H1 (cell line): ENCODE results near the gene P4HB. TPM values are rescaled to one million over a fixed set of nuclear protein-coding genes. Genes with fewer than 3 reads are reported as not detected.

Source experiments
- CTCF ChIA-PET: fragments of 300-600 bp; sonication (Branson Sonifier 250); formaldehyde crosslinking; loops from one replicate; lab custom pipeline; 2021; ENCODE audit not compliant: partially characterized antibody; lab: Charles Lee
- POLR2A ChIA-PET: fragments of 300-600 bp; sonication (Branson Sonifier 250); formaldehyde crosslinking; loops from one replicate; lab custom pipeline; 2021; ENCODE audit warnings: inconsistent platforms; ENCODE audit not compliant: partially characterized antibody; lab: Charles Lee
- DNase-seq, 2 experiments: peaks; one replicate each; pipeline versions ENCODE4 v3.0.0 to v3.0.0-alpha.2; 2010 to 2022; ENCODE audit warnings: low spot score in 2 of 2, low read depth in 1 of 2, mixed read lengths in 1 of 2
- FAIRE-seq: peaks from 2 replicates; lab custom pipeline; 2011; peaks lifted over from hg19 to GRCh38; lab: Jason Lieb, UNC
- H2AFZ ChIP-seq: 2 replicates; pipeline ENCODE4 v1.8.1; 2012; ENCODE audit warnings: low read length, inconsistent platforms
- H2AK5ac ChIP-seq: 2 replicates; pipeline ENCODE4 v1.6.1; 2013; ENCODE audit warnings: low read depth, low read length
- H2BK120ac ChIP-seq: replicated peaks from 2 replicates; pipeline ENCODE3; 2013; ENCODE audit warnings: low read depth, low read length, inconsistent platforms
- H2BK12ac ChIP-seq: 2 replicates; pipeline ENCODE4 v1.6.1; 2013; ENCODE audit warnings: low read depth, low read length
- H2BK15ac ChIP-seq: 2 replicates; pipeline ENCODE4 v1.6.1; 2013; ENCODE audit warnings: low read length
- H2BK20ac ChIP-seq: 2 replicates; pipeline ENCODE4 v1.6.1; 2013; ENCODE audit warnings: low read length
- H2BK5ac ChIP-seq: 2 replicates; pipeline ENCODE4 v1.6.1; 2013; ENCODE audit warnings: low read depth, low read length
- H3K14ac ChIP-seq: 2 replicates; pipeline ENCODE4 v1.6.1; 2013; ENCODE audit warnings: inconsistent platforms; ENCODE audit not compliant: insufficient read length
- H3K18ac ChIP-seq: 2 replicates; pipeline ENCODE4 v1.6.1; 2013; ENCODE audit warnings: low read length; ENCODE audit errors: extremely low read depth
- H3K23ac ChIP-seq: 2 replicates; pipeline ENCODE4 v1.6.1; 2013; ENCODE audit warnings: inconsistent platforms; ENCODE audit not compliant: insufficient read length
- H3K23me2 ChIP-seq: 2 replicates; pipeline ENCODE4 v1.6.1; 2013; ENCODE audit warnings: low read depth, low read length
- H3K27ac ChIP-seq: 2 replicates; pipeline ENCODE4 v1.6.1; 2011; ENCODE audit warnings: low read depth, low read length, inconsistent platforms
- H3K27me3 ChIP-seq, 4 experiments: replicated peaks in 1 of 4; 1 replicate in 1 of 4; 2 replicates in 3 of 4; pipeline versions ENCODE4 v1.6.1 to v1.8.1; 2011 to 2013; ENCODE audit warnings: low read length in 3 of 4, mild to moderate bottlenecking in 3 of 4, inconsistent platforms in 2 of 4, mixed read lengths in 2 of 4, moderate library complexity in 1 of 4; ENCODE audit not compliant: control insufficient read depth in 3 of 4, insufficient read depth in 3 of 4; ENCODE audit errors: extremely low read depth in 1 of 4
- H3K36me3 ChIP-seq, 4 experiments: 2 replicates each; pipeline versions ENCODE4 v1.6.1 to v1.8.1; 2011 to 2013; ENCODE audit warnings: mild to moderate bottlenecking in 4 of 4, low read length in 3 of 4, moderate library complexity in 2 of 4, control low read depth in 1 of 4, inconsistent platforms in 1 of 4; ENCODE audit not compliant: insufficient read depth in 4 of 4, control insufficient read depth in 2 of 4
- H3K4ac ChIP-seq: replicated peaks from 2 replicates; pipeline ENCODE3; 2013; ENCODE audit warnings: low read length, low read depth, mixed read lengths, inconsistent platforms; ENCODE audit not compliant: insufficient read length
- H3K4me1 ChIP-seq, 4 experiments: replicated peaks in 1 of 4; 1 replicate in 1 of 4; 2 replicates in 3 of 4; pipeline versions ENCODE4 v1.6.1 to v1.8.1; 2011 to 2013; ENCODE audit warnings: low read length in 3 of 4, inconsistent platforms in 2 of 4, mixed read lengths in 1 of 4; ENCODE audit not compliant: insufficient read depth in 4 of 4, control insufficient read depth in 3 of 4
- H3K4me2 ChIP-seq, 2 experiments: 2 replicates each; pipeline versions ENCODE4 v1.6.1 to v1.8.1; 2011 to 2013; ENCODE audit warnings: low read depth in 2 of 2, low read length in 2 of 2, control low read depth in 1 of 2, inconsistent platforms in 1 of 2, mild to moderate bottlenecking in 1 of 2; ENCODE audit not compliant: insufficient read depth in 1 of 2
- H3K4me3 ChIP-seq, 4 experiments: fragments of 200-600, 300-600 bp in 1 of 4; sonication (generic), shearing (Covaris generic), sonication (Bioruptor Twin) in 1 of 4; 2 replicates each; pipeline versions ENCODE4 v1.5.1 to v1.8.1; 2011 to 2016; ENCODE audit warnings: low read length in 4 of 4, low read depth in 3 of 4, control low read depth in 2 of 4, inconsistent platforms in 2 of 4, mild to moderate bottlenecking in 2 of 4, mixed read lengths in 1 of 4, moderate library complexity in 1 of 4; ENCODE audit not compliant: insufficient read depth in 2 of 4; ENCODE audit errors: extremely low read depth in 1 of 4
- H3K56ac ChIP-seq: replicated peaks from 2 replicates; pipeline ENCODE3; 2013; ENCODE audit warnings: low read depth, mild to moderate bottlenecking, mixed read lengths, low read length, inconsistent platforms; ENCODE audit not compliant: insufficient read length
- H3K79me1 ChIP-seq: 2 replicates; pipeline ENCODE4 v1.6.1; 2013; ENCODE audit warnings: low read depth, low read length, control low read depth
- H3K79me2 ChIP-seq, 2 experiments: 2 replicates each; pipeline versions ENCODE4 v1.6.1 to v1.8.1; 2012 to 2013; ENCODE audit warnings: low read length in 2 of 2, mild to moderate bottlenecking in 2 of 2, inconsistent platforms in 1 of 2; ENCODE audit not compliant: insufficient read depth in 2 of 2, control insufficient read depth in 1 of 2
- H3K9ac ChIP-seq, 4 experiments: replicated peaks in 1 of 4; 1 replicate in 1 of 4; 2 replicates in 3 of 4; pipeline versions ENCODE4 v1.6.1 to v1.8.1; 2011 to 2013; ENCODE audit warnings: low read depth in 3 of 4, low read length in 3 of 4, control low read depth in 2 of 4, mild to moderate bottlenecking in 2 of 4, moderate library complexity in 2 of 4, inconsistent platforms in 1 of 4; ENCODE audit errors: extremely low read depth in 1 of 4
- H3K9me3 ChIP-seq, 2 experiments: 2 replicates each; pipeline versions ENCODE4 v1.6.1 to v1.8.1; 2012 to 2013; ENCODE audit warnings: mild to moderate bottlenecking in 2 of 2, moderate library complexity in 2 of 2, control low read depth in 1 of 2, inconsistent platforms in 1 of 2, low read depth in 1 of 2, low read length in 1 of 2, mixed read lengths in 1 of 2; ENCODE audit not compliant: insufficient read depth in 2 of 2
- H4K20me1 ChIP-seq, 2 experiments: replicated peaks in 1 of 2; 2 replicates each; pipeline versions ENCODE3 to v1.8.1; 2011 to 2013; ENCODE audit warnings: inconsistent platforms in 2 of 2, low read length in 2 of 2, mild to moderate bottlenecking in 1 of 2; ENCODE audit not compliant: insufficient read depth in 2 of 2, control insufficient read depth in 1 of 2
- H4K5ac ChIP-seq: 2 replicates; pipeline ENCODE4 v1.6.1; 2013; ENCODE audit warnings: low read length, low read depth, mixed read lengths, inconsistent platforms; ENCODE audit not compliant: insufficient read length
- H4K8ac ChIP-seq: 2 replicates; pipeline ENCODE4 v1.8.0; 2013; ENCODE audit warnings: mild to moderate bottlenecking, moderate library complexity, low read length, inconsistent platforms; ENCODE audit not compliant: insufficient read depth; ENCODE audit errors: extremely low read depth
- H4K91ac ChIP-seq: replicated peaks from 2 replicates; pipeline ENCODE3; 2013; ENCODE audit warnings: low read length, mixed read lengths, inconsistent platforms; ENCODE audit not compliant: insufficient read length
- RAD21 ChIP-seq, 2 experiments: IDR thresholded peaks in 1 of 2; conservative IDR thresholded peaks in 1 of 2; 2 replicates each; pipeline ENCODE4 v1.6.1; 2011; ENCODE audit warnings: low read depth in 2 of 2, low read length in 2 of 2, improper control_type of control experiment in 1 of 2, inconsistent platforms in 1 of 2, mild to moderate bottlenecking in 1 of 2, moderate library complexity in 1 of 2
- RBBP5 ChIP-seq: IDR thresholded peaks from 2 replicates; pipeline ENCODE4 v1.7.1; 2012; ENCODE audit warnings: low read depth, mild to moderate bottlenecking, inconsistent platforms, low read length, moderate library complexity, borderline replicate concordance
- WGBS, 2 experiments: shearing (Covaris generic) in 1 of 2; methylation state at CpG; one replicate each; pipeline versions ENCODE4 v1.1.6 to v1.1.7; 2013 to 2015; ENCODE audit warnings: low lambda C conversion rate in 2 of 2, mixed read lengths in 2 of 2, inconsistent platforms in 1 of 2, low coverage in 1 of 2, missing lambda C conversion rate in 1 of 2; ENCODE audit not compliant: insufficient replicate concordance in 2 of 2, insufficient coverage in 1 of 2, insufficient read length in 1 of 2; ENCODE audit errors: extremely low coverage in 1 of 2, missing lambda C conversion rate in 1 of 2; 5-methylcytosine and 5-hydroxymethylcytosine counted together
- polyA plus RNA-seq, 7 experiments: library from polyadenylated mRNA; depleted of rRNA in 3 of 7; stranded (reverse) in 5 of 7; unstranded in 2 of 7; fragments of >200 nt in 5 of 7; fragments of 200-250 nt in 2 of 7; gene quantifications; 1 replicate in 5 of 7; 2 replicates in 1 of 7; 4 replicates in 1 of 7; pipeline versions ENCODE4 v1.2.1 to v1.2.3, GENCODE V29; 2011 to 2013; ENCODE audit warnings: missing spikeins in 2 of 7, mixed read lengths in 2 of 7
- total RNA-seq: library from RNA; stranded (reverse); fragmentation: NEBNext Ultra II Directional; extraction: Animal tissue kit (Norgen Biotek cat#: 25700); gene quantifications from 2 replicates; pipeline ENCODE4 v1.2.1, GENCODE V29; 2021
- TF ChIP-seq, protein P1 (sequence below), 3 experiments: IDR thresholded peaks; 1 replicate in 2 of 3; 2 replicates in 1 of 3; pipeline versions ENCODE4 v1.5.1 to v1.6.1; 2011; ENCODE audit warnings: low read length in 3 of 3, mild to moderate bottlenecking in 3 of 3, inconsistent platforms in 2 of 3, low read depth in 1 of 3, moderate library complexity in 1 of 3; ENCODE audit not compliant: insufficient read depth in 1 of 3; ENCODE audit errors: control extremely low read depth in 1 of 3

Gene P4HB
- total and polyA plus RNA-seq, 2 of the 8 experiments (the other 6 are each of a cell fraction or from before 2014, with no cell fraction given): 41.4 to 379 TPM

DNA sequence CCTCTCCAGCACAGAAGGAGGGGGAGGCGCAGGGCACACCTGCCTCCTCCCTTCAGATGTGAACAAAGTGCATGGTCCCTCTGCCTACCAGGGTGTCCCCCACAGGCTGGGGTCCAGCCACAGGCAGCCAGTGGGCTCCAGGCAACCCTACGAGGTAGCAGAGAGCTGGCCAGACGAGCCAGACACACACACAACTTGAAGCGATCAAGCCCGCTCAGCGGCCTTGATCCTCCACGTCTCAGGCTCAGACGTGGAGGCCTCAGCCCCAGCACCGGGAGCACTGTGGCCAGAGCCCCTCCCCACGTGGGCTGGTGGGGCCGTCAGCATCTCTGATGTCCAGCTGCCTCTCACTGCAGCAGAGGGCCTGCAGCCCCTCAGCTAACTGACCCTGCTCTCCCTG is 35.7 kb downstream of the P4HB start:
- CTCF ChIA-PET: interaction anchor here (0.7 to 2.2 kb wide), 9 partner anchors 11 to 185 kb away, joined by 3 to 6 read pairs (median 5); no protein-coding TSS in a partner anchor
- Histone ChIP-seq H2BK15ac (no peak overlapping the region), H2BK5ac (no peak overlapping the region), H2BK120ac (no peak overlapping the region), H3K4ac (no peak overlapping the region), H4K20me1 (peaks cover 4 to 14% of the 10 kb centered on the region in 2 experiments), H3K9me3 (no peaks in the 10 kb centered on the region), H3K23ac (no peak overlapping the region), H3K4me3 (no peak overlapping the region), H3K4me1 (peaks cover 0 to 14% (median 7%) of the 10 kb centered on the region in 4 experiments; a peak in 5 of 7 replicates), H3K79me2 (peaks cover 0 to 3% of the 10 kb centered on the region in 2 experiments; a peak in 1 of 4 replicates), H3K4me2 (no peak overlapping the region), H3K9ac (0 out of 7 replicates have a peak overlapping the region, but pooled peaks of 1 of the 4 experiments have one; percentile 3)
- POLR2A ChIA-PET: interaction anchor here (0.9 to 2.2 kb wide), 7 partner anchors 9 to 122 kb away, joined by 3 to 9 read pairs (median 3); partner anchors contain the start of genes MCRIP1 and MRPL12
- no peak for DNase-seq
- TF ChIP-seq RBBP5: no peak
- TF ChIP-seq RAD21 (IDR thresholded peaks at IDR 0.05 in 1 of 2, conservative IDR thresholded peaks at IDR 0.05 in 1 of 2; ENCODE audit: low read depth in 2 of 2, low read length in 2 of 2): no peak
- TF ChIP-seq, protein P1, sequence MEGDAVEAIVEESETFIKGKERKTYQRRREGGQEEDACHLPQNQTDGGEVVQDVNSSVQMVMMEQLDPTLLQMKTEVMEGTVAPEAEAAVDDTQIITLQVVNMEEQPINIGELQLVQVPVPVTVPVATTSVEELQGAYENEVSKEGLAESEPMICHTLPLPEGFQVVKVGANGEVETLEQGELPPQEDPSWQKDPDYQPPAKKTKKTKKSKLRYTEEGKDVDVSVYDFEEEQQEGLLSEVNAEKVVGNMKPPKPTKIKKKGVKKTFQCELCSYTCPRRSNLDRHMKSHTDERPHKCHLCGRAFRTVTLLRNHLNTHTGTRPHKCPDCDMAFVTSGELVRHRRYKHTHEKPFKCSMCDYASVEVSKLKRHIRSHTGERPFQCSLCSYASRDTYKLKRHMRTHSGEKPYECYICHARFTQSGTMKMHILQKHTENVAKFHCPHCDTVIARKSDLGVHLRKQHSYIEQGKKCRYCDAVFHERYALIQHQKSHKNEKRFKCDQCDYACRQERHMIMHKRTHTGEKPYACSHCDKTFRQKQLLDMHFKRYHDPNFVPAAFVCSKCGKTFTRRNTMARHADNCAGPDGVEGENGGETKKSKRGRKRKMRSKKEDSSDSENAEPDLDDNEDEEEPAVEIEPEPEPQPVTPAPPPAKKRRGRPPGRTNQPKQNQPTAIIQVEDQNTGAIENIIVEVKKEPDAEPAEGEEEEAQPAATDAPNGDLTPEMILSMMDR (IDR thresholded peaks at IDR 0.05; ENCODE audit: control extremely low read depth in 1 of 3, insufficient read depth in 1 of 3, low read depth in 1 of 3, low read length in 3 of 3): no peak
- TF ChIP-seq, all 59 proteins: peak for 0
- Histone ChIP-seq H2AFZ (no peak overlapping the region), H3K27me3 (no peaks in the 10 kb centered on the region), H3K36me3 (no peaks in the 10 kb centered on the region; a peak in 1 of 8 replicates), H3K23me2 (no peaks in the 10 kb centered on the region), H3K18ac (no peak overlapping the region), H3K56ac (no peak overlapping the region), H4K8ac (no peak overlapping the region), H3K14ac (no peak overlapping the region), H3K79me1 (peaks cover 2% of the 10 kb centered on the region; the same call in 1 of the 2 replicates), H2AK5ac (no peak overlapping the region), H4K5ac (no peak overlapping the region), H2BK12ac (no peak overlapping the region), H4K91ac (no peak overlapping the region), H2BK20ac (no peak overlapping the region), H3K27ac (peak overlapping the region; percentile 36; the same call in 1 of the 2 replicates)
- FAIRE-seq: no peak
- 89% methylated on average over 10 of the region's 11 CpGs; no CpG with 5 or more reads in 1 of the 2 experiments for WGBS, 2 experiments
